OCI-LY7 (cell line): Measurements from ENCODE around the gene PEPD.

Source experiments
- EZH2phosphoT487 ChIP-seq: fragments of 200-600 bp; sonication (generic); IDR thresholded peaks from 2 replicates; pipeline ENCODE4 v1.6.1; 2018; ENCODE audit warnings: low read depth, borderline replicate concordance, mild to moderate bottlenecking, mixed run types, antibody characterized with exemption, low read length, moderate library complexity, mixed read lengths
- TF ChIP-seq, protein P1 (sequence below): fragments of 200-600 bp; sonication (generic); conservative IDR thresholded peaks from 2 replicates; pipeline ENCODE4 v1.5.1; 2014; ENCODE audit warnings: mild to moderate bottlenecking, antibody characterized with exemption, low read length, moderate library complexity, mixed read lengths

GRCh38 chr19:33438987-33439781, 82.4 kb downstream of the PEPD start:
- TF ChIP-seq, protein P1, sequence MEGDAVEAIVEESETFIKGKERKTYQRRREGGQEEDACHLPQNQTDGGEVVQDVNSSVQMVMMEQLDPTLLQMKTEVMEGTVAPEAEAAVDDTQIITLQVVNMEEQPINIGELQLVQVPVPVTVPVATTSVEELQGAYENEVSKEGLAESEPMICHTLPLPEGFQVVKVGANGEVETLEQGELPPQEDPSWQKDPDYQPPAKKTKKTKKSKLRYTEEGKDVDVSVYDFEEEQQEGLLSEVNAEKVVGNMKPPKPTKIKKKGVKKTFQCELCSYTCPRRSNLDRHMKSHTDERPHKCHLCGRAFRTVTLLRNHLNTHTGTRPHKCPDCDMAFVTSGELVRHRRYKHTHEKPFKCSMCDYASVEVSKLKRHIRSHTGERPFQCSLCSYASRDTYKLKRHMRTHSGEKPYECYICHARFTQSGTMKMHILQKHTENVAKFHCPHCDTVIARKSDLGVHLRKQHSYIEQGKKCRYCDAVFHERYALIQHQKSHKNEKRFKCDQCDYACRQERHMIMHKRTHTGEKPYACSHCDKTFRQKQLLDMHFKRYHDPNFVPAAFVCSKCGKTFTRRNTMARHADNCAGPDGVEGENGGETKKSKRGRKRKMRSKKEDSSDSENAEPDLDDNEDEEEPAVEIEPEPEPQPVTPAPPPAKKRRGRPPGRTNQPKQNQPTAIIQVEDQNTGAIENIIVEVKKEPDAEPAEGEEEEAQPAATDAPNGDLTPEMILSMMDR: no peak
- no peak for TF ChIP-seq EZH2phosphoT487
